ENCODE results near the gene FOXP1. TPM values are rescaled to one million over a fixed set of nuclear protein-coding genes. Genes with fewer than 3 reads are reported as not detected.

The FOXP1 gene
- total RNA-seq, 1 donor from 2014 or later, result 27.3 TPM

DNA sequence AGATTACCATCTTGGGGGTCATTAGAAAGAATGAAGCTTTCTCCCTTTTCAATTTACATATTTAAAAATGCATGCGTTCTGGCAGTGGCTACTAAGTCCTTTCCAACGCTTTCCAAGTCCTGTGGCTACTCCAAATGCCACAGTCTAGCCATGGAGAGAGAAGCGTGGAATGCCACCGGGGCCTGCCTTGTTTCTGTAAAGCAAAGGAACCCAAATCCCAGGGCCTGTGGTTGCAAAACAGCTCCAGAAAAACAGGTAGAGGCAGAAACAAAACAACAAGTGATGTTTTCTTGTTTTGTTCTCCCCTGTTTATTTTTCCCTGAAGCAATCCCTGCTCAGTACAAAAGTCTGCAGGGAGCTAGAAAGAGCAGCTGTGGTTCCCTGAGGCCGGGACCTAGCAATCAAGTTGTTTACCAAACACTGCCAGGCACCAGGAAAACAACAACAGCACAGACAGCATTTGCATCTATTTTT is 85.5 kb downstream of the FOXP1 start:
- H3K27me3 Mint-ChIP-seq (ENCODE audit: insufficient read depth, low read depth), result no peaks in the 10 kb centered on the region
- no peaks in the 10 kb centered on the region for H3K79me2 ChIP-seq (ENCODE audit: low read depth)
- no peaks in the 10 kb centered on the region for H3K36me3 ChIP-seq
- H3K9me3 Mint-ChIP-seq, result peaks cover 3% of the 10 kb centered on the region
- peaks cover 21% of the 10 kb centered on the region for H3K4me1 ChIP-seq
- no peak overlapping the region for H2AFZ ChIP-seq (replicated peaks)
- H3K27ac ChIP-seq, result peak overlapping the region; percentile 15
- peak; percentile 33 for DNase-seq (ENCODE audit: low spot score)
- peaks cover 25% of the 10 kb centered on the region for H3K4me1 Mint-ChIP-seq
- H4K20me1 ChIP-seq (ENCODE audit: low read depth), result peaks cover 15% of the 10 kb centered on the region
- no peak overlapping the region for H3K27ac Mint-ChIP-seq
- H3K9ac ChIP-seq, result no peak overlapping the region
- H3K9me3 ChIP-seq (ENCODE audit: low read depth), result no peaks in the 10 kb centered on the region
- no peak for TF ChIP-seq EZH2 (IDR thresholded peaks at IDR 0.05)
- TF ChIP-seq, protein P1, sequence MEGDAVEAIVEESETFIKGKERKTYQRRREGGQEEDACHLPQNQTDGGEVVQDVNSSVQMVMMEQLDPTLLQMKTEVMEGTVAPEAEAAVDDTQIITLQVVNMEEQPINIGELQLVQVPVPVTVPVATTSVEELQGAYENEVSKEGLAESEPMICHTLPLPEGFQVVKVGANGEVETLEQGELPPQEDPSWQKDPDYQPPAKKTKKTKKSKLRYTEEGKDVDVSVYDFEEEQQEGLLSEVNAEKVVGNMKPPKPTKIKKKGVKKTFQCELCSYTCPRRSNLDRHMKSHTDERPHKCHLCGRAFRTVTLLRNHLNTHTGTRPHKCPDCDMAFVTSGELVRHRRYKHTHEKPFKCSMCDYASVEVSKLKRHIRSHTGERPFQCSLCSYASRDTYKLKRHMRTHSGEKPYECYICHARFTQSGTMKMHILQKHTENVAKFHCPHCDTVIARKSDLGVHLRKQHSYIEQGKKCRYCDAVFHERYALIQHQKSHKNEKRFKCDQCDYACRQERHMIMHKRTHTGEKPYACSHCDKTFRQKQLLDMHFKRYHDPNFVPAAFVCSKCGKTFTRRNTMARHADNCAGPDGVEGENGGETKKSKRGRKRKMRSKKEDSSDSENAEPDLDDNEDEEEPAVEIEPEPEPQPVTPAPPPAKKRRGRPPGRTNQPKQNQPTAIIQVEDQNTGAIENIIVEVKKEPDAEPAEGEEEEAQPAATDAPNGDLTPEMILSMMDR (IDR thresholded peaks at IDR 0.05), result no peak
- no peak for TF ChIP-seq EZH2phosphoT487 (IDR thresholded peaks at IDR 0.05)
- H3K36me3 Mint-ChIP-seq, result peaks cover 15% of the 10 kb centered on the region
- no peaks in the 10 kb centered on the region for H3K27me3 ChIP-seq
- no peak overlapping the region for H3K4me2 ChIP-seq
- no peak overlapping the region for H3K4me3 Mint-ChIP-seq
- H3F3A ChIP-seq (ENCODE audit: low read depth), result peaks cover 20% of the 10 kb centered on the region
- no peak overlapping the region for H3K4me3 ChIP-seq

DNA sequence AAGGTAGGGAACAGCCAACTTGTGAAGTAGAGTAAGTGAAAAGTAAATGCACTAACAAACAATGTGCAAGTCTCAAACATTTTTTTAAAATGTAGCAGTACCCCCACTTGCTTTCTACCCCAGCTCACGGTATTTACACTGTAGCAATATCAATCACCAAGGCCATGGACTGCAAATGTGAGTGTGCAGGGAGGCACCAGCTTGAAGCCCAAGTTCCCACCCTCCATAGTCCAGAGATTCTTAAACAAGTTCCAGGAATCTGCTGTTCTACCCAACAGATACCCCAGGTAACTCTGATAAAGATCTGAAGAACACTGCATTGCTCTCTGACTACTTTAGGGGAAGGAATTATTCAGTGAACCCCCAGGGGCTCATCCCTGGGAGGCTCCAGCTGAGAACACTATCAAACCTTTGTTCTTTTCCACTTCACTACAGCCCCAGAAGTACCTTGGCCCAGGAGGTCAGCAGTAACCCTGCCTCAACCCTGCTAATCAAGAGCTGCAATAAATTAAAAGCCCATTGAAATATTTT is 86.1 kb downstream of the FOXP1 start:
- Histone ChIP-seq H3K9me3 (ENCODE audit: low read depth) (no peaks in the 10 kb centered on the region), H3K4me1 (peaks cover 21% of the 10 kb centered on the region), H4K20me1 (ENCODE audit: low read depth) (peaks cover 15% of the 10 kb centered on the region), H3K27me3 (no peaks in the 10 kb centered on the region), H2AFZ (replicated peaks) (no peak overlapping the region), H3K9ac (no peak overlapping the region), H3K79me2 (ENCODE audit: low read depth) (no peaks in the 10 kb centered on the region), H3K36me3 (no peaks in the 10 kb centered on the region), H3K4me2 (no peak overlapping the region), H3K4me3 (no peak overlapping the region), H3F3A (ENCODE audit: low read depth) (peaks cover 20% of the 10 kb centered on the region), H3K27ac (peak overlapping the region; percentile 15)
- Mint-ChIP-seq H3K27me3 (ENCODE audit: insufficient read depth, low read depth) (no peaks in the 10 kb centered on the region), H3K4me1 (peaks cover 25% of the 10 kb centered on the region), H3K27ac (peak overlapping the region; percentile 47), H3K4me3 (no peak overlapping the region), H3K36me3 (peaks cover 21% of the 10 kb centered on the region), H3K9me3 (peaks cover 8% of the 10 kb centered on the region)
- DNase-seq (ENCODE audit: low spot score), result peak; percentile 26
- TF ChIP-seq EZH2 (IDR thresholded peaks at IDR 0.05) (no peak), EZH2phosphoT487 (IDR thresholded peaks at IDR 0.05) (no peak)
- TF ChIP-seq, protein P1 (IDR thresholded peaks at IDR 0.05), result no peak

DNA sequence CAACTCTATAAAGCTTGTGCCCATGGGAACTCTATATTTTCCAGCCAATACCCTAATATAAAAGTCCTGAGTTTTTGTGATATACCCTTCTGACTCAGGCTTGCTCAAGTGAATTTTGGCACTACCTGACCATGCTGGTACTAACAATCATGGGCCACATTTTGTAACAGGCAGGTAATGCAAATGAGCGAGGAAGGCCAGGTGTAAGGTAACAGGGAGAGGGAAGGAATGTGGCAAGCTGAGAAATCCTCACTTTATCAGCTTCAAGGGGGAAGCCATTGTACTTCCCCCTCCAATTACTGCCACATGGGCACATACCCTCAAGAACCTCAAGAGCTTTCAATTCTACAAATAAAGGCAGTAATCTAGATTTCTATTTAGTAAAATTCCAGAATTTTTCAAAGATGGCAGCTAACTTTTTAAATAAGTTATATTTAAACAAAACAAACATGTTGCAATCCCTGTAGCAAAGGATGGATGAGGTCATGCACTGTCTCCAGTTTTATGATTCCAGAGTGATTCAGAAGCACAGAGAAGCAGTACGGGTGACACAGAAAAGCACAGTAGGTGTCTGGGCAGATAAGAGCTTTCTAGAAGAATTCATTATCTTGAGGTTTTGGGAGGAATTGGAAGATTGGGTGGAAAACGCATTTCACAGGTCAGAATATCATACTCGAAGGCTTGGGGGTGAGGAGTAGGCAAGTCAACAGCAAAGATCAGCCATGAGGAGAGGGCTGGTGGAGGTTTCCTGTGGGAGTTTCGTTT is 87.6 kb downstream of the FOXP1 start:
- Histone ChIP-seq H2AFZ (replicated peaks) (no peak overlapping the region), H3F3A (ENCODE audit: low read depth) (peaks cover 20% of the 10 kb centered on the region), H3K27ac (no peak overlapping the region), H3K4me2 (no peak overlapping the region), H3K4me3 (no peak overlapping the region), H3K27me3 (no peaks in the 10 kb centered on the region), H3K36me3 (no peaks in the 10 kb centered on the region), H3K4me1 (peaks cover 21% of the 10 kb centered on the region), H3K9me3 (ENCODE audit: low read depth) (no peaks in the 10 kb centered on the region), H3K79me2 (ENCODE audit: low read depth) (no peaks in the 10 kb centered on the region), H4K20me1 (ENCODE audit: low read depth) (peaks cover 15% of the 10 kb centered on the region), H3K9ac (no peak overlapping the region)
- TF ChIP-seq, protein P1 (IDR thresholded peaks at IDR 0.05), result no peak
- no peak for TF ChIP-seq EZH2 (IDR thresholded peaks at IDR 0.05)
- no peak for TF ChIP-seq EZH2phosphoT487 (IDR thresholded peaks at IDR 0.05)
- H3K9me3 Mint-ChIP-seq, result peaks cover 18% of the 10 kb centered on the region
- peaks cover 29% of the 10 kb centered on the region for H3K36me3 Mint-ChIP-seq
- H3K4me3 Mint-ChIP-seq, result no peak overlapping the region
- peaks cover 25% of the 10 kb centered on the region for H3K4me1 Mint-ChIP-seq
- no peaks in the 10 kb centered on the region for H3K27me3 Mint-ChIP-seq (ENCODE audit: insufficient read depth, low read depth)
- H3K27ac Mint-ChIP-seq, result no peak overlapping the region
- no peak for DNase-seq (ENCODE audit: low spot score)

All from neural progenitor cell (in vitro differentiated cells).